ENCODE data around the gene PRPF40A. TPM values are rescaled to one million over a fixed set of nuclear protein-coding genes. Genes with fewer than 3 reads are reported as not detected.

Gene PRPF40A
- total and polyA plus RNA-seq, 2 experiments from 2014 or later, result 254 to 261 TPM

DNA sequence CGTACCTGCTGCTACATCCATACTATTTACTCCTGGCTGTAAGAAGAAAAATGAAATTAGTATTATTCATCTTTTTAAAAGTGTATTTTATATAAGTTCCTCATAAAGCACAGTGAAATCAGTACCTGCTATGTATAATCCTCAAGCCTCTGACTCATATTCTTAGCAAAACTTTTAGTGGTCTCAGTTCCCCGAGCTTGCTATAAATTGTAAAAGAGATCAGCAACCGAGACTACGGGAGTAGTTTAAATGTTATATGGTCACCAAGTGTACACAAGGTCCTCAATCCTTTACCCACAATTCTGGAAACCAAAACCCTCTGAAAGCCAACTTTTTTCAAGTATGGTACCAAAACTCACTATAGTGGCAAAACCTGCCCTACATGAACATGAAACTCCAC, 24.2 kb downstream of the PRPF40A start (continued):
- TF ChIP-seq JUNB (IDR thresholded peaks at IDR 0.05; ENCODE audit: unreplicated experiment), result no peak
- TF ChIP-seq NANOG (IDR thresholded peaks at IDR 0.05; ENCODE audit: borderline replicate concordance), result no peak
- TF ChIP-seq, protein P1, sequence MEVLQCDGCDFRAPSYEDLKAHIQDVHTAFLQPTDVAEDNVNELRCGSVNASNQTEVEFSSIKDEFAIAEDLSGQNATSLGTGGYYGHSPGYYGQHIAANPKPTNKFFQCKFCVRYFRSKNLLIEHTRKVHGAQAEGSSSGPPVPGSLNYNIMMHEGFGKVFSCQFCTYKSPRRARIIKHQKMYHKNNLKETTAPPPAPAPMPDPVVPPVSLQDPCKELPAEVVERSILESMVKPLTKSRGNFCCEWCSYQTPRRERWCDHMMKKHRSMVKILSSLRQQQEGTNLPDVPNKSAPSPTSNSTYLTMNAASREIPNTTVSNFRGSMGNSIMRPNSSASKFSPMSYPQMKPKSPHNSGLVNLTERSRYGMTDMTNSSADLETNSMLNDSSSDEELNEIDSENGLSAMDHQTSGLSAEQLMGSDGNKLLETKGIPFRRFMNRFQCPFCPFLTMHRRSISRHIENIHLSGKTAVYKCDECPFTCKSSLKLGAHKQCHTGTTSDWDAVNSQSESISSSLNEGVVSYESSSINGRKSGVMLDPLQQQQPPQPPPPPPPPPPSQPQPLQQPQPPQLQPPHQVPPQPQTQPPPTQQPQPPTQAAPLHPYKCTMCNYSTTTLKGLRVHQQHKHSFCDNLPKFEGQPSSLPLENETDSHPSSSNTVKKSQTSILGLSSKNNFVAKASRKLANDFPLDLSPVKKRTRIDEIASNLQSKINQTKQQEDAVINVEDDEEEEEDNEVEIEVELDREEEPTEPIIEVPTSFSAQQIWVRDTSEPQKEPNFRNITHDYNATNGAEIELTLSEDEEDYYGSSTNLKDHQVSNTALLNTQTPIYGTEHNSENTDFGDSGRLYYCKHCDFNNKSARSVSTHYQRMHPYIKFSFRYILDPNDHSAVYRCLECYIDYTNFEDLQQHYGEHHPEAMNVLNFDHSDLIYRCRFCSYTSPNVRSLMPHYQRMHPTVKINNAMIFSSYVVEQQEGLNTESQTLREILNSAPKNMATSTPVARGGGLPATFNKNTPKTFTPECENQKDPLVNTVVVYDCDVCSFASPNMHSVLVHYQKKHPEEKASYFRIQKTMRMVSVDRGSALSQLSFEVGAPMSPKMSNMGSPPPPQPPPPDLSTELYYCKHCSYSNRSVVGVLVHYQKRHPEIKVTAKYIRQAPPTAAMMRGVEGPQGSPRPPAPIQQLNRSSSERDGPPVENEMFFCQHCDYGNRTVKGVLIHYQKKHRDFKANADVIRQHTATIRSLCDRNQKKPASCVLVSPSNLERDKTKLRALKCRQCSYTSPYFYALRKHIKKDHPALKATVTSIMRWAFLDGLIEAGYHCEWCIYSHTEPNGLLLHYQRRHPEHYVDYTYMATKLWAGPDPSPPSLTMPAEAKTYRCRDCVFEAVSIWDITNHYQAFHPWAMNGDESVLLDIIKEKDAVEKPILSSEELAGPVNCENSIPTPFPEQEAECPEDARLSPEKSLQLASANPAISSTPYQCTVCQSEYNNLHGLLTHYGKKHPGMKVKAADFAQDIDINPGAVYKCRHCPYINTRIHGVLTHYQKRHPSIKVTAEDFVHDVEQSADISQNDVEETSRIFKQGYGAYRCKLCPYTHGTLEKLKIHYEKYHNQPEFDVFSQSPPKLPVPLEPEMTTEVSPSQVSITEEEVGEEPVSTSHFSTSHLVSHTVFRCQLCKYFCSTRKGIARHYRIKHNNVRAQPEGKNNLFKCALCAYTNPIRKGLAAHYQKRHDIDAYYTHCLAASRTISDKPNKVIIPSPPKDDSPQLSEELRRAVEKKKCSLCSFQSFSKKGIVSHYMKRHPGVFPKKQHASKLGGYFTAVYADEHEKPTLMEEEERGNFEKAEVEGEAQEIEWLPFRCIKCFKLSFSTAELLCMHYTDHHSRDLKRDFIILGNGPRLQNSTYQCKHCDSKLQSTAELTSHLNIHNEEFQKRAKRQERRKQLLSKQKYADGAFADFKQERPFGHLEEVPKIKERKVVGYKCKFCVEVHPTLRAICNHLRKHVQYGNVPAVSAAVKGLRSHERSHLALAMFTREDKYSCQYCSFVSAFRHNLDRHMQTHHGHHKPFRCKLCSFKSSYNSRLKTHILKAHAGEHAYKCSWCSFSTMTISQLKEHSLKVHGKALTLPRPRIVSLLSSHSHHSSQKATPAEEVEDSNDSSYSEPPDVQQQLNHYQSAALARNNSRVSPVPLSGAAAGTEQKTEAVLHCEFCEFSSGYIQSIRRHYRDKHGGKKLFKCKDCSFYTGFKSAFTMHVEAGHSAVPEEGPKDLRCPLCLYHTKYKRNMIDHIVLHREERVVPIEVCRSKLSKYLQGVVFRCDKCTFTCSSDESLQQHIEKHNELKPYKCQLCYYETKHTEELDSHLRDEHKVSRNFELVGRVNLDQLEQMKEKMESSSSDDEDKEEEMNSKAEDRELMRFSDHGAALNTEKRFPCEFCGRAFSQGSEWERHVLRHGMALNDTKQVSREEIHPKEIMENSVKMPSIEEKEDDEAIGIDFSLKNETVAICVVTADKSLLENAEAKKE (CRISPR knock-in tag; IDR thresholded peaks at IDR 0.05), result no peak
- TF ChIP-seq CREB1 (CRISPR knock-in tag; IDR thresholded peaks at IDR 0.05; ENCODE audit: low read depth), result no peak

- no peak overlapping the region for H2AFZ ChIP-seq
- H3K4me3 ChIP-seq, result no peak overlapping the region
- Mint-ChIP-seq H3K9me3 (peaks cover 4% of the 10 kb centered on the region; the same call in 1 of the 3 replicates), H3K4me3 (no peak overlapping the region), H3K36me3 (ENCODE audit: low read depth) (peaks cover 72% of the 10 kb centered on the region), H3K27ac (no peak overlapping the region), H3K27me3 (ENCODE audit: insufficient read depth, low read depth, poor library complexity) (no peaks in the 10 kb centered on the region), H3K4me1 (no peaks in the 10 kb centered on the region)
- no peaks in the 10 kb centered on the region for H3K4me1 ChIP-seq (ENCODE audit: insufficient read depth)
- no peaks in the 10 kb centered on the region for H3F3A ChIP-seq (replicated peaks; ENCODE audit: low read depth)
- no peak overlapping the region for H3K27ac ChIP-seq (ENCODE audit: low read depth)
- DNase-seq (ENCODE audit: low spot score) (no peak), ATAC-seq (no peak)
- no peaks in the 10 kb centered on the region for H3K9me2 ChIP-seq (ENCODE audit: insufficient read depth)
- peaks cover 82% of the 10 kb centered on the region for H3K79me2 ChIP-seq (replicated peaks; ENCODE audit: insufficient read depth)
- no peak overlapping the region for H3K4me2 ChIP-seq
- no peaks in the 10 kb centered on the region for H3K27me3 ChIP-seq (ENCODE audit: insufficient read depth)
- H3K36me3 ChIP-seq (ENCODE audit: insufficient read depth), result peaks cover 15% of the 10 kb centered on the region; the same call in 1 of the 2 replicates
- H4K20me1 ChIP-seq (replicated peaks; ENCODE audit: insufficient read depth), result peaks cover 9% of the 10 kb centered on the region; the same call in 1 of the 2 replicates
- TF ChIP-seq JUNB (IDR thresholded peaks at IDR 0.05; ENCODE audit: unreplicated experiment), result no peak
- TF ChIP-seq, protein P2, sequence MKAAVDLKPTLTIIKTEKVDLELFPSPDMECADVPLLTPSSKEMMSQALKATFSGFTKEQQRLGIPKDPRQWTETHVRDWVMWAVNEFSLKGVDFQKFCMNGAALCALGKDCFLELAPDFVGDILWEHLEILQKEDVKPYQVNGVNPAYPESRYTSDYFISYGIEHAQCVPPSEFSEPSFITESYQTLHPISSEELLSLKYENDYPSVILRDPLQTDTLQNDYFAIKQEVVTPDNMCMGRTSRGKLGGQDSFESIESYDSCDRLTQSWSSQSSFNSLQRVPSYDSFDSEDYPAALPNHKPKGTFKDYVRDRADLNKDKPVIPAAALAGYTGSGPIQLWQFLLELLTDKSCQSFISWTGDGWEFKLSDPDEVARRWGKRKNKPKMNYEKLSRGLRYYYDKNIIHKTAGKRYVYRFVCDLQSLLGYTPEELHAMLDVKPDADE (IDR thresholded peaks at IDR 0.05), result no peak
- TF ChIP-seq POLR2AphosphoS5 (IDR thresholded peaks at IDR 0.05; ENCODE audit: low read depth), result no peak
- TF ChIP-seq EZH2 (IDR thresholded peaks at IDR 0.05; ENCODE audit: low read depth, unreplicated experiment), result no peak
- no peak for TF ChIP-seq ZNF114 (CRISPR knock-in tag; IDR thresholded peaks at IDR 0.05)
- TF ChIP-seq NANOG (IDR thresholded peaks at IDR 0.05; ENCODE audit: borderline replicate concordance), result no peak
- no peak for TF ChIP-seq ZNF331 (CRISPR knock-in tag; IDR thresholded peaks at IDR 0.05; ENCODE audit: low read depth)
- TF ChIP-seq CREB1 (CRISPR knock-in tag; IDR thresholded peaks at IDR 0.05; ENCODE audit: low read depth), result no peak
- TF ChIP-seq STAT1 (IDR thresholded peaks at IDR 0.05; ENCODE audit: unreplicated experiment), result no peak
- TF ChIP-seq CTCF (conservative IDR thresholded peaks at IDR 0.05; ENCODE audit: low read depth in 2 of 2), result no peak
- TF ChIP-seq REST (IDR thresholded peaks at IDR 0.05; ENCODE audit: unreplicated experiment), result no peak
Observed at GRCh38 chr2:152686321-152686720, 30.9 kb downstream of the PRPF40A start.
